Inflammatory macrophage treated with lipopolysaccharide for 1 hour (primary cell): ENCODE results near the gene TM2D3.
"Not testable (repeated sequence)": the region's sequence is repeated elsewhere in the genome, so short reads cannot be mapped to it uniquely, and the experiment has no call there.

Experiments
- DNase-seq, 2 donors: peaks; one replicate each; pipeline ENCODE4 v3.0.0-alpha.2; 2020 to 2022

Gene TM2D3

DNA sequence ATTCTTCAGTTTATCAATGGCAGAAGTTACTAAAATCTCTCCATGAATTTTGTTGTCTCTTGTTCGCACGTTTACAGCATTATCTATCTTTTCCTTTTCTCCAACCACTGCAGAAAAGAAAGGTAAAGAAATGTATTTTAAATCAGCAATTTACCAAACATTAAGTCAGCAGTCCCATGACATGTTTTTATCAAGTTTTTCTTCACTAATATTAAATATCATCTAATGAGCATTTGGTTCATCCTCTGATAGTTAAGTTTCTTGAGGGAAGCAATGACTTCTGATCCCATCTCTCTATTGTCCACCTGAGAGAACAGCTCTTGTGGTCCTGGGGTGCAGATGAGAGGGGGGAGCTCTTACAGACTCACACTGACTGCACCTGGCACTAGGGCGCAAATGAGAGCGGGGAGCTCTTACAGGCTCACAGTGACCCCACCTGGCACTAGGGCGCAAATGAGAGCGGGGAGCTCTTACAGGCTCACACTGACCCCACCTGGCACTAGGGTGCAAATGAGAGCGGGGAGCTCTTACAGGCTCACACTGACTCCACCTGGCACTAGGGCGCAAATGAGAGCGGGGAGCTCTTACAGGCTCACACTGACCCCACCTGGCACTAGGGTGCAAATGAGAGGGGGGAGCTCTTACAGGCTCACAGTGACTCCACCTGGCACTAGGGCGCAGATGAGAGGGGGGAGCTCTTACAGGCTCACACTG lies 2.6 kb upstream of the TM2D3 start:
- DNase-seq, result not testable (repeated sequence)

DNA sequence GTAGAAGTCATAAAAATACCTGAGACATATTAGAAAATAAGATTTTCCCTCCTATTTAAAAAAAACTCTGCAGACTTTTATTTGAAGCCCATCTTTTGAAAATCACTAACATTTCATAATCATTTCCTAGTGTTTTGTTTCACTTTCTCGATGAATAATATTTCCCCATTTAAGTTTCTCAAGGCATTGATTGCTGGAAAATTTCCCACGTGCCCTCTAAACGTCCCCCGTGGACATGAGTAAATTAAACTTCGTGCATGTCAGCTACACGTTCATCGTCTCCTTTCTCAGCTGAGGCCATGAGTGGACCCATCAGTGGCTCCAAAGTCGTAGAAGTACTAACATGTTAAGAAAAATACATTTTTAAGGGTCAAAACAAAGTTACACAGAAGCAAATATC lies 2.0 kb upstream of the TM2D3 start:
- DNase-seq, result peak; percentile 74 to 81

DNA sequence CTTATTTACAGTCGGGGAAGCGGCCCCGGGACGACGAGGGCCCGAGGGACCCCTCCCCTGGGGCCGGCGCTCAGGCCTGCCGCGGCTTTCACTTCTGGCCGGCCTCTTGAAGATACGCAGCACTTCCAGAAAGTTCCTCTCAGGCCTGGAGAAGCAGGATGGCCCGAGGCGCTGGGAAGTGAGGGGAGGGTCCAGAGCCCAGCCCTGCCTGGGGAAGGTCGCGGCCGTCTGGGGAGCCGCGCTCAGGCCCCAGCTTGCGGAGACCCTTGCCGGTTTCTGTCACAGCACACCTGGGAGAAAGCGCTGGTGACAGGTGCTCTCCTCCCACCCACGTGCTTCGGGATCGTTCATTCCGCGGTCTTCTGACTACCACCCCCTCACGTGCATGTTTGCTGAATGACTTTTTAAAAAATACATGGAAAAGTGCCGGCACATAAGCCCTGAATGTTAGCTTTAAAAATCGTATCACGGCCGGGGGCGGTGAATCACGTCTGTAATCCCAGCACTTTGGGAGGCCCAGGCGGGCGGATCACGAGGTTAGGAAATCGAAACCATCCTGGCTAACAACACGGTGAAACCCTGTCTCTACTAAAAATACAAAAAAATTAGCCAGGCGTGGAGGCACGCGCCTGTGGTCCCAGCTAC lies 727 bp upstream of the TM2D3 start:
- DNase-seq, result peak in 1 of 2 donors; percentile 25

DNA sequence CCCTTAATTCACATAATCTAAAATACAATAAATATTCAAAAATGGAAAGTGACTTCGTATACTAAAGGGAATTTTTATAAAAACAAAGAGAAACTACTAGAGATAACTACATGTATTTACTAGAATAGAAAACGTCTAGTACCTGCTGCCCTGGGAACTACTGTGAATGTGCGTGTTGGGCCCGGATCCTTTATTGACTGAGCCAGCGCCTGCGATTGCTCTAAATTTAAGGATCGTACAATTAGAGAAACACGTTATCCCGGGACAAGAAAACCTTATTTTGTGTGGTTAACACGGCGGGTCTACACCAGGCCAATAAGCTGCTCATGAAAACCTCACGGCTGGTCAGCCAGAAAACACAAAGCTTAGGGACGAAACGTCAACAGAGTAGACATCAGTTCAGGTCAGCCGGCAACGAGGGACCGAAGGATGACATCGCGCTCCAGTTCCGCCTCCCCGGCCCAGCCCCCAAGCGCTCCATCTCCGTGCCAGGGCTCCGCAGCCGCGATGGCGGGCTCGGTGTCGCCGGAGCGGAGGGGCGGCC lies 555 bp downstream of the TM2D3 start:
- peak in 1 of 2 donors; percentile 51 for DNase-seq

DNA sequence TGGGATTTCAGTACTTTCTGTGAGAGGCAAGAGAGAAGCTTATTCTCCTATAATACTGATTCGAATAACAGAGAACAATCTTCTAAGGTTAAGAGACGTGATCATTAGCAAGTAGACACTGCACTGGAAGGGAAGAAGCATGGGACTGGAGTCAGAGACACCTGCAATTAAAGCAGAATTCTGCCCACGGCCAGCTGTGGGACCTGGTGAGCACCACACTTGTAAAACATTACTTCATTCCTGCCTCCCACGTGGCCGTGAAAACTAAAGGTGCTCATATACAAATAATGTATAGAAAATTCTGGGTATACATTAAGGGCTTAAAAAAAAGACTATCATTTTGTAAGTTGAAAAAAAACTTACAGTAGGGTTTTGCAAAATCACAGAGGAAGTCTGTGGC lies 2.0 kb downstream of the TM2D3 start:
- DNase-seq, result no peak

DNA sequence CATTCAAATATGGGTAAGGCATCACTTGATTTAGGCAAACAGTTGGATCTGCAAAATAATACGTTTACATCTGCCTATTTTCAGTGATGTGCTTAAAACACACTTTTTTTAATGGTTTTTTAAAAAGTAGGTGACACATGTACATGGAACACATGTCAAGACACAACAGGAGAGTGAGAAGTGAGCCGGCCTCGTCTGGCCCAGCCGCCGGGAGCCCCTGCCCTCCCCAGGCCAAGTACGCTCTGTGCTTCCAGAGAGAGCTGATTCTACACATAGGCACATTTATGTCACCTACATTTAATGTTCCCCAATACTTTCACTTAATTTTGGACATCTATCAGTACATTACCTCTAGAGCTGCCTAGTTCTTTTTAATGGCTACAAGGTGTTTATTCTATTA lies 3.8 kb downstream of the TM2D3 start:
- no peak for DNase-seq

DNA sequence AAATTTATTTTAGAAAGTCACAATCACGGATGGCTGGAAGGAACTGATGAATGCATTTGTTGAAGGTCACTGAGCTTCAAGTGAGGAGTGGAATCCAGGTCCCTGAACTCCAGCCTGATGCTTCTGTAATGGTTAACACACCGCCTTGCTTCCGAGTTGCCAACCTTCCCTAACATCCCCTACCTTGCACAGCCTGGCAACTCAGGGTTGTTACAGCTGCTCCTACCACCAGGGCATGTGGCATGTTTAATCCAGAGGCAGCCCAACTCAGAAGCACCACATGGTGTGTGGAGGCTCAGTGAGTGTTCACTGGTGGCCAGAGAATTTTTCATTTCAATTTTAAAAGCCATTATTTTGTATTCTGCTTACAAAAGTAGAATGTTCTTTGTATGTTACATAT lies 4.9 kb downstream of the TM2D3 start:
- no peak for DNase-seq

DNA sequence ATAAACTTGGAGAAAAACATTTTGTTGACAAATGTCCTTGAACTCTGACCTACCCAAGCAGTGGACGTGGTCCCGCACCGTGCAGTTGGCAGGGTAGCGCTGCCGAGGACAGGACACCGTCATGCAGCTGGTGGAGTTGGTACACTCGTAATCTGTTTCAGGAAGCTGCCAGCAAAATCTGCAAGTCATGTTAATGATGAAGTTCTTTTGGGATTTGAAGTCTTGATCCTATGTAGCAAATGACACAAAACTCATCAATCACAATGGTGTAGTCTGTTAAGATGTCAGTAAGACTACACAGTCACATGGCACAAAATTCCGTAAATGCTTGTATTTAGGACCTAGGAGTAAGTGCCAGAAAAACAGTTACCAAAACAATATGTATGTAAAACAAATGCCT lies 5.5 kb downstream of the TM2D3 start:
- DNase-seq, result no peak

DNA sequence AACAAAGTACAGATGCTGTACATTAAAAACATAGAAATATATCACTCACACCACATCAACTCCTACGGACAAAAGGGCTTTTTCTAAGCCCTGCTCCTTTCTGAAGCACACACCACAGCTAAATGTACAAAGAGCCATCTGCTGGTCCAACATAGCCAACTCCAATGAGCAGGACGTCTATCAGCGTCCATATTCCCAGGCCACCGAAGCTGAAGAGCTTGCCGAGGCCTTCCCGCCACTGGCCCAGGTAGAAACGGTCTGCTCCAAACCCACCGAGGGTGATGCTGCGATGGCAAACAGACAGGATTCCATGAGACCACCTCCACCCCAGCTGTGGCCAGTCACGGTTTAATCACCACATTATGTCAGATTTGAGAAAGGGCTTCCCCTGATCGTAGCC lies 9.8 kb downstream of the TM2D3 start:
- no peak for DNase-seq

DNA sequence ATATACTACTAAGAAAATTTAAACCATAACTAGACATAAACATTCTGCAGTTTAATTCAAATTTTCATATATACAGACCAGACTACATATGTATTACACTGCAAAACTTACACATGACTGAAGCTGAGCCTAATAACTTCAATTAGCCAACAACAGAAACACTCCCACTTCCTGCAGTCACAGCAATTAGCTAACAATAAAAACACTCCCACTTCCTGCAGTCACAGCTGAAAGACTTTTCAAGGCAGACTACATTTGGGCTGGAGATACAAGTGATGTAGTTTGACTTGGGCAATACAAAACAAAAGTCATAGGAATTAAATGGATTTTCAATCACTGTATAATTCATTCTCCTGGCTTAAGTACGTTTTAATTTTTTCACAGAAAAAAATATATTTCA lies 10.3 kb downstream of the TM2D3 start:
- peak; percentile 86 to 87 for DNase-seq

DNA sequence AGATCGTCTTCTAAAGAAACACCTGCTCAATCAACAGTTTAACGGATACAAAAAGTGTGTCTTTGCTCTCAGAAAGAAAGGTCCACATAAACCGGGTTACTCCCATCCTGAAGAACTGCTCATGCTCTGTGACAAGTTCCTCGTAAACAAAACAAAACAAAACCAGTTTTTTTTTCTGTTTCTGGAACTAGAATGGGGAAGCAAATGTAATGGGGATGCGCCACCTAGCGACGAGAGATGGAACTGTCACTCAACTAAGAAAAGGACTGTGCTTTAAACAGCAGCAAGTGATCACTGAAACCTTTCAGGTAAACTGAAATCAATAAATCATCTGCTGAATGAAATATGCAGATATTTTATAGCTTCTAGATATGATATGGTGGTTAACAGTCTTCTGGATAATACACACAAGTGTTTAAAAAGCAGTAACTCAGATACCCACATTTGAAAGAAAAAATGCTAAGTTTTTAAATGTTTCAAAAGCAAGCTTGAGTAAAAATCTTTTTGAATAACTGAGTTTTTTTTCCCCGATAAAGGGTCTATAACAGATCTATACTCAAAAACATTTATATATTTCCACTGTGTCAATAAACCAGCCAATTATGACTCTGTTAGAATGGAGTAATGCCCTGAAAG lies 10.9 kb downstream of the TM2D3 start:
- DNase-seq, result peak; percentile 74 to 95

DNA sequence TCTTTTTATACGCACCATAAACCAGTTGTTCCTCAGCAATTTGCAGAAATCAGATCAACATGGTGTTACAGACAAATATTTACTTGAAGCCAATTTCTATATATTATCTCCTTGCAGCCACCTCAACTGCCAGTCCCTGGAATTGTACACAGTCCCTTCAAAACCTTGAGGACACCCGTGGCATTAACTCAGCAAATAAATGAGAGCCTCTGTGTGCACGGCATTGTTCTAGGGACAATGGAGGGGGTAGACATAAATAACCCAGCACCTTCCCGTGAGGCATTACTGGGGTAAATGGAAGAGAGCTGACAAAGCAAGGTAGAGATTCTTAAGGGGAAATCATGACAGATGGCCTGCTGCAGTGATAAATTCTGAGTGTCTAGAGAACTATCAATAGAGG lies 12.5 kb downstream of the TM2D3 start:
- no peak for DNase-seq

DNA sequence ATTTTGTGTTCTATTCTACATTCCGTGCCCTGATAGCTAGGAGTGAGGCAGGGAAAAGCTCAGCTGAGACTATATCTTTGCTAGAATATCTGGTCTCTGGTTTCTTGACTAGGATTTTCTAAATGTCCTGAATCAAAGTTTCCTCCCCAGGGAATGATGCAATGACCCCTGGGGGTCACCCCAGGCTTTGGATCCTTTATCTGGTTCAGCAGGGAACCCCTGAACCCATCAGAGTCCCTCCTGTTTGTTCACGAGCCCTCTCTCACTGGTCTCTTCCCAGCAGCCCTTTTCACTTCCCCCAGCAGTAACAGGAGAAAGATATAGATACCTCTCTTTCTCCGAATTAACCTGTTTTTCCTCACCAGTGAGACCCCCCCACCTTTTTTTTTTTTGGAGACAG lies 14.3 kb downstream of the TM2D3 start:
- no peak for DNase-seq

DNA sequence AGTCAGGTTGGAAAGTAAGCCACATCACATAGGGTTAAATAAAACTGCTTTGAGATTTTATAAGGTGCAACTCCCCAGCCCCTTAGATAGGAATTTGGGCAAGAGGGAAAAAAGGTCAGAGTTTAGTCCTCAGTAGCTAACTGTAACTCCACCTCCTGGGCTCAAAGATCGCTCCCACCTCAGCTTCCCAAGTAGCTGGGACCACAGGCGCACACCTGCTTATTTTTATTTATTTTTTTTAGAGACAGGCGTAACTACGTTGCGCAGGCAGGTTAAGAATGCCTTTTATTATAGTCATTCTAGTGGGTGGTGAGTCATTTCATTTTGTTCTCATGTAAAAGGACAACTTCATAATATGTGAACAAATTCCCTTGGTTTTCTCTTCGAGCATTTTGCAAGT lies 14.7 kb downstream of the TM2D3 start:
- no peak for DNase-seq

DNA sequence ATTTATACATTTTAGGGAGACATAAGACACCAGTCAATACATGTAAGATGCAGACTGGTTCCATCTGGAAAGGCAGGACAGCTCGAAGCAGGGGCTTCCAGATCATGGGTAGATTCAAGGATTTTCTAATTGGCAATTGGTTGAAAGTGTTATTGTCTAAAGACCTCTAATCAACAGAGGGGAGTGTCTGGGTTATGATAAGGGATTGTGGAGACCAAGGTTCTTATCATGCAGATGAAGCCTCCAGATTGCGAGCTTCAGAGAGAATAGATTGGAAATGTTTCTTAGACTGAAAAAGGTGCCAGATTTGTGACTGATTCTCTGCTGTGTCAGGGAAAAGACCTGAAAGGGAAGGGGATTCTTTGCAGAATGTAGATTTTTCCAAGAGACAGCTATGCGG lies 15.1 kb downstream of the TM2D3 start:
- no peak for DNase-seq

DNA sequence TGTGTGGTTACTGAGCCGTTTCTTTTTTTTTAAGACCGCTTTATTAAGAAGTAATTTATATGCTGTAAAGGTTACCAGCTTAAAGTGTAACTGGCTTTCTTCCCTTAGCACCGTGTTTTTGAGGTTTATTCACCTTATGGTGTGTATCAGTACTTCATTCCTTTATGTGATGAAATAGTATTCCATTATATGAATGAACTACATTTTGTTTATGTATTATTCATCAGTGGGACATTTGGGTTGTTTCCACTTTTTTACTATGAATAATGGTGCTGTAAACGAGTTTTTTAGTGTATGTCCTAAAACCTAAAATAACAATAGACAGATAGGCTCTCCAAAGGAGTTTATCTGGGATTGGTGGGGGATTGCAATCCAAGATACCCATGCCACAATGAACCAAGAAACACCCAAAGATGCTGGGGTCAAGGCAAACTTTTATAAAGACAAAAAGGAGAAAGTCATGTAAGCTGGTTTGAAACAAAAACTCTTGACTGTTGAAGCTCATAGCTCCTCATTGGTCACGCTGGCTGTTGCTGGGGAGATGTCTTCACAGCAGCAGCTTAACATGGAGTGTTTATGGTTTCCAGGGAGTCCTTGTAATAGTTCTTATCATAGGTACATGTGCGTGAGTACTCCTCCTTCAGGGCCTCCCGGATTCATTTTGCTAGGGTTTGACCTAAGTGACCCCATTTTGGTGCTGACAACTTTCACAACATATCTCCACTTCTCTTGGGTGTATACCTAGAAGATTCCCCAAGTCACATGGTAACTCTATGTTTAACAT lies 16.0 kb downstream of the TM2D3 start:
- DNase-seq, result no peak

DNA sequence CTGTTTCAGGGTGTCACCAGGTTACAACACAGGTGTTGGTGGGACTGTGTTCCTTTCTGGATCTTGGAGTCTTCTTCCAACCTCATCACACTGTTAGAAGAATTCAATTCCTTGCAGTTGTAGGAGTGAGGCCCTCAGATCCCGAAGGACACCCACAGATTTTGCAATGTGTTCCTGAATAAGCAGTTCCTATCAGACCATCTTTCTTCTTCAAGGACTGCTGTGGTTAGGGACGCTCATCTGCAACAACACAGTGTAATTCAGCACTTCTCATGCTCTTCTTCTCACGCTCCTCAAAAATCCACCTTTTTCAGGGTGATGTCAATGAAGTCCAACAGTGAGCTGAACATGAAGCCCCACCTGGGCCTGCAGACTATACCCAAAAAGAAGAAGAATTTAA lies 18.8 kb downstream of the TM2D3 start:
- DNase-seq, result no peak

DNA sequence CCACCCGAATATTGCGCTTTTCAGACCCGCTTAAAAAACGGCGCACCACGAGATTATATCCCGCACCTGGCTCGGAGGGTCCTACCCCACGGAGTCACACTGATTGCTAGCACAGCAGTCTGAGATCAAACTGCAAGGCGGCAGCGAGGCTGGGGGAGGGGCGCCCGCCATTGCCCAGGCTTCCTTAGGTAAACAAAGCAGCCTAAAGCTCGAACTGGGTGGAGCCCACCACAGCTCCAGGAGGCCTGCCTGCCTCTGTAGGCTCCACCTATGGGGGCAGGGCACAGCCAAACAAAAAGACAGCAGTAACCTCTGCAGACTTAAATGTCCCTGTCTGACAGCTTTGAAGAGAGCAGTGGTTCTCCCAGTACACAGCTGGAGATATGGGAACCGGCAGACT lies 25.5 kb downstream of the TM2D3 start:
- not testable (repeated sequence) for DNase-seq

DNA sequence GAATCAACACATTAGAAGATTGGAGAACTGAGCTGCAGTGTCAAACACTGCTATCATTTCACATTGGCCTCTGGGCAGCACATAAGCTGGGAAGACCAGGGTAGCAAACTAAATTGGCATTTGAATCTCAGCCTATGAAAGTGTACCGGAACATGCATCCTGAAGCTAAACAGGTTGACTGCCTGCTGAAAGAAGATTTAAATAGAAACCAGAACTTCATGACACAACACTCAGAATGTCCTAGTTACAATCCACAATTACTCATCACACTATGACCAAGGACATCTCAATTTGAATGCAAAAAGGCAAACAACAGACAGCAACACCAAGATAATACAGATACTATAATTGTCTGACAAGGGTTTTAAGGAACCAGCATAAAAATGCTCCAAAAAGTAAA lies 26.2 kb downstream of the TM2D3 start:
- peak in 1 of 2 donors; percentile 18 for DNase-seq

DNA sequence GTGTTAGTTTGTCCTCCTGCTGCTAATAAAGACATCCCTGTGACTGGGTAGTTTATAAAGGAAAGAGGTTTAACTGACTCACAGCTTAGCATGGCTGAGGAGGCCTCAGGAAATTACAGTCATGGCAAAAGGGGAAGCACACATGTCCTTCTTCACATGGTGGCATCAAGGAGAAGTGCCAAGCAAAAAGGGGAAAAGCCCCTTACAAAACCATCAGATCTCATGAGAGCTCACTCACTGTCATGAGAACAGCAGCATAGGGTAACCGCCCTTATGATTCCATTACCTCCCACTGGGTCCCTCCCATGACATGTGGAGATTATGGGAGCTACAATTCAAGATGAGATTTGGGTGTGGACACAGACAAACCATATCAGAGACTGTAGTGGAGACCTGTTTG lies 27.0 kb downstream of the TM2D3 start:
- peak; percentile 83 to 84 for DNase-seq

DNA sequence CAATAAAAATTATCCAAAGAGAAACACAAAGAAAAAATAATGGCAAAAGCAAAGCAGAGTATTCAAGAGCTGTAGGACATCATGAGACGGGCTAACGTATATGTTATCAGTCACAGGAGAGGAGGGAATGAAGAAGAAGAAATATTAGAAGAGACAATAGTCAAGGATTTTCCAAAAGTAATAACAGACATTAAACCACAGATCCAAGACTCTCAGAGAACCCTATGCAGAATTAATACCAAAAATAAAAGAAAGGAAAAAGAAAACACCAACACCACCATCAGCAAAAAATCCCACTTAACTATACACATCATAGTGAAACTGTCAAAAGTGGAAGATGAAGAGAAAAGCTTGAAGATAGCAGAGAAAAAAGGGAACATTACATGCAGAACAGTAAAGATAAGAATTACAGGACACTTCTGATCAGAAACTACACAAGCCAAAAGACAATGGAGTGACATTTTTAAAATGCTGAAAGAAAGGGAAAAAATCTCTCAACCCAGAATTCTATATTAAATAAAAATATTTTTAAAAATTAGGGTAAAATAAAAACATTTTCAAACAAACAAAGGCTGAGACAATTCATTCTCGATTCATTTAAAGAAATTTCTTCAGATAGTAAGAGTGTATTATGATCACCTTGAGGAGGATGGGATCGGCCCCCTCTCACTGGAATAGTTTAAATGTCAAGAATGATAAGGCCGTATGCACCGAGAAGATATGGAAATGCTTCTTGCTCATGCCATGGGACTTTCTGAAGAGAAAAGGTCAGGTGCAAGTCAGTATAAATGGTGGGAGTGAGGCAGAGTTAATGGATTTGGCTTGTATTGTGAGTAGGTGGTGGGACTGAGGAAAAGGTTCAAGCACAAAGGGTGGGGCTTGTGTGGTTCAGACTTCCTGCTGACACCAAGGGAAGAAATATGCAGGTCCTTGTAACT lies 28.5 kb downstream of the TM2D3 start:
- no peak for DNase-seq

DNA sequence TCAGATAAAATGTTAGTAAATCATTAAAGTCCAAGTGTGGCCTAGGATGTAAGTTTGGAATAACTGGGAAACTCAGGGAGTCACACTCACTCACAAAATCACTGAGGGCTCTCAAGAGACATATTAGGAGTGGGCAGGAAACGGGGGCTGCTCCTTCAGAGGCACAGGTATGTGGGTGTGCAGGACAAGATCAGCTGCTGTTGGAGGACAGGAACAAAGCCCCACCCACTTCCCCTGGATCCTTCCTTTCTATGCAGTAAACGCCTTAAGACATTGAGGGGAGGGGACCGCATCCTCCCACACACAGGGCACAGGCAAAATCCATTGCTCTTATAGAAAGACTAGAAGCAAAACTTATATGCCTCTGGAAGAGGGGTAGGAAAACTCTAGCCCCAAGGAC lies 30.2 kb downstream of the TM2D3 start:
- no peak for DNase-seq
